AG09309 (cell line): ENCODE results near the gene MRPL54.

Experiments
- DNase-seq: peaks from one replicate; pipeline ENCODE4 v3.0.0-alpha.2; 2010; ENCODE audit warnings: low read depth
- H3K4me3 ChIP-seq: 2 replicates; pipeline ENCODE4 v1.5.1; 2011; ENCODE audit warnings: mild to moderate bottlenecking, low read depth, low read length, moderate library complexity; ENCODE audit not compliant: control insufficient read depth
- TF ChIP-seq, protein P1 (sequence below): IDR thresholded peaks from 2 replicates; pipeline ENCODE4 v1.5.1; 2011; ENCODE audit warnings: mild to moderate bottlenecking, low read depth, low read length, inconsistent platforms; ENCODE audit not compliant: insufficient read depth, control insufficient read depth; ENCODE audit errors: missing control alignments

The MRPL54 gene

DNA sequence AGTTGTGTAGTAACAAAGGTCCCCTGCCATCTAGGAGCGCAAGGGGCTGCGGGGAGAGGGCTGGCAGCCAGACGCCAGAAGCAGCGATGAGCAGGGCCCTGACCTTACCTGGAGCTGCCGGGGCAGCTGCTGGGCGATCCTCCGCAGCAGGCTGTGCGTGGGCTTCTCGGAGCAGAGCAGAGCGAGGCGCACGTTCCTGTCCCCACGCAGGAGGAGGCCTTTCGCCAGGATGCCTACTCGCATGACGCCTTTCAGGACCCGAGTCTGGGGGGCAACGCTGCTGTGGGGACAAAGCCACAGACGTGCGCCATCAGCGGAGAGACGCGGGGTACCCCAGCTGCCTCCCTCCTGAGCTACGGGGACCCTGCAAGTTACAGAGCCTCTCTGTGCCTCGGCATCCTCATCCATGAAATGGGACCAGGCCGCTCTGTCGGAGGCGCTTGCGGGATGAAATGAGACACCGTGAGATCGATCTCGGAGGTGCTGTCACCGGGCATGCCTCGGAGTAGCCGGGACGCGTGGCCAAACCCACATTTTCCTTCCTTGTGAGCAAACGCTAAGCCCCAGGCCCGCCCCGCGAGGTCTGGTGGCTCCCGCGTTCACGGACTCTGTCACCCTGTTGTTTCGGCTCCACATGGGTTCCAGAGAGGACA is 54.2 kb downstream of the MRPL54 start:
- no peak overlapping the region for H3K4me3 ChIP-seq
- DNase-seq = no peak
- TF ChIP-seq, protein P1, sequence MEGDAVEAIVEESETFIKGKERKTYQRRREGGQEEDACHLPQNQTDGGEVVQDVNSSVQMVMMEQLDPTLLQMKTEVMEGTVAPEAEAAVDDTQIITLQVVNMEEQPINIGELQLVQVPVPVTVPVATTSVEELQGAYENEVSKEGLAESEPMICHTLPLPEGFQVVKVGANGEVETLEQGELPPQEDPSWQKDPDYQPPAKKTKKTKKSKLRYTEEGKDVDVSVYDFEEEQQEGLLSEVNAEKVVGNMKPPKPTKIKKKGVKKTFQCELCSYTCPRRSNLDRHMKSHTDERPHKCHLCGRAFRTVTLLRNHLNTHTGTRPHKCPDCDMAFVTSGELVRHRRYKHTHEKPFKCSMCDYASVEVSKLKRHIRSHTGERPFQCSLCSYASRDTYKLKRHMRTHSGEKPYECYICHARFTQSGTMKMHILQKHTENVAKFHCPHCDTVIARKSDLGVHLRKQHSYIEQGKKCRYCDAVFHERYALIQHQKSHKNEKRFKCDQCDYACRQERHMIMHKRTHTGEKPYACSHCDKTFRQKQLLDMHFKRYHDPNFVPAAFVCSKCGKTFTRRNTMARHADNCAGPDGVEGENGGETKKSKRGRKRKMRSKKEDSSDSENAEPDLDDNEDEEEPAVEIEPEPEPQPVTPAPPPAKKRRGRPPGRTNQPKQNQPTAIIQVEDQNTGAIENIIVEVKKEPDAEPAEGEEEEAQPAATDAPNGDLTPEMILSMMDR = no peak
